H1 (cell line): ENCODE results near the gene CRNKL1.

Experiments
- ATF3 ChIP-seq: IDR thresholded peaks from 2 replicates; pipeline ENCODE4 v1.6.1; 2011; ENCODE audit warnings: low read depth, mild to moderate bottlenecking, low read length; ENCODE audit not compliant: insufficient read depth
- CHD1 ChIP-seq: IDR thresholded peaks from 2 replicates; pipeline ENCODE4 v1.6.1; 2012; ENCODE audit warnings: low read depth, low read length, improper control_type of control experiment
- GTF2F1 ChIP-seq: IDR thresholded peaks from 2 replicates; pipeline ENCODE4 v1.6.1; 2012; ENCODE audit warnings: low read depth, low read length, improper control_type of control experiment, borderline replicate concordance
- MAFK ChIP-seq: IDR thresholded peaks from 2 replicates; pipeline ENCODE4 v1.6.1; 2012; ENCODE audit warnings: low read depth, mild to moderate bottlenecking, improper control_type of control experiment, low read length
- POLR2A ChIP-seq, 2 experiments: IDR thresholded peaks; 1 replicate in 1 of 2; 2 replicates in 1 of 2; pipeline ENCODE4 v1.6.1; 2011; ENCODE audit warnings: low read depth in 2 of 2, low read length in 2 of 2, mild to moderate bottlenecking in 2 of 2; ENCODE audit errors: control extremely low read depth in 1 of 2
- TAF1 ChIP-seq: IDR thresholded peaks from 2 replicates; pipeline ENCODE4 v1.6.1; 2011; ENCODE audit warnings: mild to moderate bottlenecking, low read depth, low read length
- TAF7 ChIP-seq: optimal IDR thresholded peaks from 2 replicates; pipeline ENCODE3; 2011; ENCODE audit warnings: low read depth, mild to moderate bottlenecking, inconsistent platforms, low read length, moderate library complexity, borderline replicate concordance
- TF ChIP-seq, protein P1 (sequence below), 3 experiments: IDR thresholded peaks; 1 replicate in 2 of 3; 2 replicates in 1 of 3; pipeline versions ENCODE4 v1.5.1 to v1.6.1; 2011; ENCODE audit warnings: low read length in 3 of 3, mild to moderate bottlenecking in 3 of 3, inconsistent platforms in 2 of 3, low read depth in 1 of 3, moderate library complexity in 1 of 3; ENCODE audit not compliant: insufficient read depth in 1 of 3; ENCODE audit errors: control extremely low read depth in 1 of 3

DNA sequence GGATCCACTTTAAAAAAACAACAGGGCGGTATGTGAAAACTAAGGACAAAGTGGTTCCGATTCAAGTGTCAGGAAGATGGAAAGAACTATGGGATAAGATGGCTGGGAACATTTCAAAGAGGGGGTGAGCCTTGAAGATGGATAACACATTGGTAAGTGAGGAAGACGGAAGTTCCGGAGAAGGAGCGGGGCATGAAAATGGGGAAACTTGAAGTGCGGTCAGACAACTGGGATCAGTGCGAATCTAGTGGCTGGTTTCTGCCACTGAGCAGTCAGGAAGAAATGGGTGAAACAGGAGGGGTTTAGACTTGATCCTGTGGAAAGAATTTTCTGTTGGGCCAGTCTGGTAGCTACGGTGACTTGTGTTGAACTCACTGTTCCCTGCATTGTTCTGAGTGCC is 33.9 kb downstream of the CRNKL1 start:
- TF ChIP-seq TAF1 (no peak), TAF7 (no peak), POLR2A (IDR thresholded peaks at IDR 0.05; ENCODE audit: control extremely low read depth in 1 of 2, low read depth in 2 of 2, low read length in 2 of 2) (no peak), MAFK (no peak), CHD1 (no peak), ATF3 (no peak), GTF2F1 (no peak)
- TF ChIP-seq, protein P1, sequence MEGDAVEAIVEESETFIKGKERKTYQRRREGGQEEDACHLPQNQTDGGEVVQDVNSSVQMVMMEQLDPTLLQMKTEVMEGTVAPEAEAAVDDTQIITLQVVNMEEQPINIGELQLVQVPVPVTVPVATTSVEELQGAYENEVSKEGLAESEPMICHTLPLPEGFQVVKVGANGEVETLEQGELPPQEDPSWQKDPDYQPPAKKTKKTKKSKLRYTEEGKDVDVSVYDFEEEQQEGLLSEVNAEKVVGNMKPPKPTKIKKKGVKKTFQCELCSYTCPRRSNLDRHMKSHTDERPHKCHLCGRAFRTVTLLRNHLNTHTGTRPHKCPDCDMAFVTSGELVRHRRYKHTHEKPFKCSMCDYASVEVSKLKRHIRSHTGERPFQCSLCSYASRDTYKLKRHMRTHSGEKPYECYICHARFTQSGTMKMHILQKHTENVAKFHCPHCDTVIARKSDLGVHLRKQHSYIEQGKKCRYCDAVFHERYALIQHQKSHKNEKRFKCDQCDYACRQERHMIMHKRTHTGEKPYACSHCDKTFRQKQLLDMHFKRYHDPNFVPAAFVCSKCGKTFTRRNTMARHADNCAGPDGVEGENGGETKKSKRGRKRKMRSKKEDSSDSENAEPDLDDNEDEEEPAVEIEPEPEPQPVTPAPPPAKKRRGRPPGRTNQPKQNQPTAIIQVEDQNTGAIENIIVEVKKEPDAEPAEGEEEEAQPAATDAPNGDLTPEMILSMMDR (IDR thresholded peaks at IDR 0.05; ENCODE audit: control extremely low read depth in 1 of 3, insufficient read depth in 1 of 3, low read depth in 1 of 3, low read length in 3 of 3): no peak
